Measurements from ENCODE around the gene STK36.

STK36 gene

GRCh38 chr2:218734190-218734975, 62.5 kb downstream of the STK36 start:
- no peak for TF ChIP-seq POLR2A (IDR thresholded peaks at IDR 0.05; ENCODE audit: low read depth, low read length)
- no peak for FAIRE-seq
- DNase-seq (ENCODE audit: insufficient read length, low spot score): no peak

GRCh38 chr2:218736531-218736930, 64.6 kb downstream of the STK36 start:
- DNase-seq (ENCODE audit: insufficient read length, low spot score): no peak
- FAIRE-seq: no peak
- no peak for TF ChIP-seq POLR2A (IDR thresholded peaks at IDR 0.05; ENCODE audit: low read depth, low read length)

GRCh38 chr2:218743068-218743467, 71.2 kb downstream of the STK36 start:
- no peak for DNase-seq (ENCODE audit: insufficient read length, low spot score)
- no peak for FAIRE-seq
- TF ChIP-seq POLR2A (IDR thresholded peaks at IDR 0.05; ENCODE audit: low read depth, low read length): no peak

GRCh38 chr2:218744615-218745014, 72.7 kb downstream of the STK36 start:
- no peak for TF ChIP-seq POLR2A (IDR thresholded peaks at IDR 0.05; ENCODE audit: low read depth, low read length)
- no peak for FAIRE-seq
- DNase-seq (ENCODE audit: insufficient read length, low spot score): no peak

GRCh38 chr2:218745160-218745558, 73.3 kb downstream of the STK36 start:
- no peak for FAIRE-seq
- DNase-seq (ENCODE audit: insufficient read length, low spot score): no peak
- no peak for TF ChIP-seq POLR2A (IDR thresholded peaks at IDR 0.05; ENCODE audit: low read depth, low read length)

- no peak for TF ChIP-seq POLR2A (IDR thresholded peaks at IDR 0.05; ENCODE audit: low read depth, low read length)
- FAIRE-seq: no peak
- no peak for DNase-seq (ENCODE audit: insufficient read length, low spot score)
Observed at GRCh38 chr2:218745559-218746469, 73.9 kb downstream of the STK36 start.

GRCh38 chr2:218746470-218746795, 74.5 kb downstream of the STK36 start:
- no peak for DNase-seq (ENCODE audit: insufficient read length, low spot score)
- no peak for TF ChIP-seq POLR2A (IDR thresholded peaks at IDR 0.05; ENCODE audit: low read depth, low read length)
- FAIRE-seq: no peak

GRCh38 chr2:218746960-218747359, 75.1 kb downstream of the STK36 start:
- no peak for TF ChIP-seq POLR2A (IDR thresholded peaks at IDR 0.05; ENCODE audit: low read depth, low read length)
- FAIRE-seq (no peak), DNase-seq (ENCODE audit: insufficient read length, low spot score) (no peak)

GRCh38 chr2:218748741-218749441, 77.0 kb downstream of the STK36 start:
- FAIRE-seq: no peak
- no peak for TF ChIP-seq POLR2A (IDR thresholded peaks at IDR 0.05; ENCODE audit: low read depth, low read length)
- no peak for DNase-seq (ENCODE audit: insufficient read length, low spot score)

Data from H54 (cell line).